GM12878 (cell line): ENCODE data around the gene TNFAIP8L2. TPM values are rescaled to one million over a fixed set of nuclear protein-coding genes. Genes with fewer than 3 reads are reported as not detected.

ENCODE experiments used
- ATF7 ChIP-seq: fragments of 450-650 bp; IDR thresholded peaks from 2 replicates; pipeline ENCODE4 v1.6.1; 2016; ENCODE audit warnings: low read depth, mild to moderate bottlenecking
- BCLAF1 ChIP-seq: fragments of 450-650 bp; IDR thresholded peaks from 2 replicates; pipeline ENCODE4 v1.6.1; 2017; ENCODE audit warnings: antibody characterized with exemption, mild to moderate bottlenecking, moderate library complexity
- CBX3 ChIP-seq: fragments of 200-600 bp; sonication (generic); IDR thresholded peaks from 2 replicates; pipeline ENCODE4 v1.6.1; 2016; ENCODE audit warnings: low read depth, borderline replicate concordance
- CREB1 ChIP-seq: IDR thresholded peaks from 2 replicates; pipeline ENCODE4 v1.6.1; 2012; ENCODE audit warnings: low read depth, mild to moderate bottlenecking, inconsistent platforms
- CTCF ChIP-seq, 3 experiments: IDR thresholded peaks in 2 of 3; conservative IDR thresholded peaks in 1 of 3; 2 replicates each; pipeline ENCODE4 v1.5.1; 2011; ENCODE audit warnings: low read depth in 3 of 3, low read length in 3 of 3, mild to moderate bottlenecking in 3 of 3, control low read depth in 2 of 3, moderate library complexity in 2 of 3, inconsistent platforms in 1 of 3, mixed read lengths in 1 of 3; ENCODE audit not compliant: control insufficient read depth in 2 of 3, insufficient read depth in 1 of 3; ENCODE audit errors: extremely low read depth in 1 of 3
- E2F4 ChIP-seq: IDR thresholded peaks from 2 replicates; pipeline ENCODE4 v1.6.1; 2012; ENCODE audit warnings: low read depth, low read length, improper control_type of control experiment
- ETV6 ChIP-seq, 2 experiments: fragments of 450-650 bp in 1 of 2; IDR thresholded peaks in 1 of 2; conservative IDR thresholded peaks in 1 of 2; 2 replicates each; pipeline ENCODE4 v1.6.1; 2014; ENCODE audit warnings: antibody characterized with exemption in 1 of 2, borderline replicate concordance in 1 of 2, low read depth in 1 of 2, mild to moderate bottlenecking in 1 of 2, moderate library complexity in 1 of 2
- HDGF ChIP-seq: fragments of 450-650 bp; IDR thresholded peaks from 2 replicates; pipeline ENCODE4 v1.6.1; 2016; ENCODE audit warnings: antibody characterized with exemption
- IRF3 ChIP-seq: fragments of 450-650 bp; IDR thresholded peaks from 2 replicates; pipeline ENCODE4 v1.6.1; 2014; ENCODE audit warnings: mild to moderate bottlenecking
- JUND ChIP-seq: IDR thresholded peaks from 2 replicates; pipeline ENCODE4 v1.6.1; 2012; ENCODE audit warnings: low read depth, mild to moderate bottlenecking, low read length, improper control_type of control experiment, moderate library complexity
- NRF1 ChIP-seq: conservative IDR thresholded peaks from 2 replicates; pipeline ENCODE4 v1.6.1; 2011; ENCODE audit warnings: mild to moderate bottlenecking, low read depth, low read length, improper control_type of control experiment
- PBX3 ChIP-seq: IDR thresholded peaks from 2 replicates; pipeline ENCODE4 v1.6.1; 2011; ENCODE audit warnings: mild to moderate bottlenecking, low read depth, low read length, moderate library complexity; ENCODE audit not compliant: insufficient replicate concordance
- RUNX3 ChIP-seq: IDR thresholded peaks from 2 replicates; pipeline ENCODE4 v1.6.1; 2012; ENCODE audit warnings: low read length, inconsistent platforms
- SKIL ChIP-seq: fragments of 450-650 bp; IDR thresholded peaks from 2 replicates; pipeline ENCODE4 v1.6.1; 2017; ENCODE audit warnings: mild to moderate bottlenecking, low read depth, inconsistent platforms; ENCODE audit not compliant: poor library complexity, severe bottlenecking
- TBL1XR1 ChIP-seq: IDR thresholded peaks from 2 replicates; pipeline ENCODE4 v1.6.1; 2012; ENCODE audit warnings: low read depth, low read length, improper control_type of control experiment
- ZNF274 ChIP-seq: IDR thresholded peaks from one replicate; pipeline ENCODE4 v1.8.0; 2011; ENCODE audit not compliant: insufficient read length, insufficient read depth
- polyA plus RNA-seq, 11 experiments: library from polyadenylated mRNA; depleted of rRNA in 4 of 11; unstranded in 6 of 11; stranded (reverse) in 5 of 11; fragments of >200 nt; fragmentation: Nextera tagmentation in 4 of 11; fragmentation: Illumina TruSeq in 1 of 11; extraction: Ambion mirVana in 4 of 11; extraction: Trizol in 1 of 11; gene quantifications; 1 replicate in 1 of 11; 2 replicates in 10 of 11; pipeline versions ENCODE4 v1.2.1 to v1.2.3, GENCODE V29; 2011 to 2016; ENCODE audit warnings: inconsistent platforms in 2 of 11, missing spikeins in 2 of 11, low read depth in 1 of 11
- total RNA-seq, 4 experiments: library from RNA; depleted of rRNA in 3 of 4; stranded (reverse); fragments of >200 nt in 3 of 4; fragmentation: Illumina TruSeq in 1 of 4; extraction: Trizol in 1 of 4; gene quantifications; 2 replicates each; pipeline versions ENCODE4 v1.2.1 to v1.2.3, GENCODE V29; 2013 to 2021

Gene TNFAIP8L2
- total and polyA plus RNA-seq, 10 of the 15 experiments (the other 5 are each of a cell fraction or from before 2014, with no cell fraction given) = 5.4 to 26.3 (median 14.2) TPM

GRCh38 chr1:151130987-151131586, 25.4 kb upstream of the TNFAIP8L2 start (continued):
- TF ChIP-seq CREB1 (peak; percentile 55; the same call in 1 of the 2 replicates), JUND (no peak), PBX3 (peak; percentile 92), SKIL (no peak), CTCF (IDR thresholded peaks at IDR 0.05 in 2 of 3, conservative IDR thresholded peaks at IDR 0.05 in 1 of 3; ENCODE audit: control insufficient read depth in 2 of 3, extremely low read depth in 1 of 3, insufficient read depth in 1 of 3, low read depth in 3 of 3, low read length in 3 of 3) (no peak), HDGF (no peak), ATF7 (no peak), E2F4 (no peak), NRF1 (no peak), RUNX3 (no peak), TBL1XR1 (no peak), BCLAF1 (no peak), ETV6 (conservative IDR thresholded peaks at IDR 0.05 in 1 of 2, IDR thresholded peaks at IDR 0.05 in 1 of 2; ENCODE audit: borderline replicate concordance in 1 of 2, low read depth in 1 of 2) (no peak), ZNF274 (no peak), CBX3 (no peak), IRF3 (0 out of 2 replicates have a peak, but pooled peaks have one; percentile 21)
